Activated T-helper 1 cell treated with anti-CD3 and anti-CD28 coated beads, Interleukin-2, amount 50 U/mL, for 16 hours (primary cell): Measurements from ENCODE around the gene ELL.
A peak's percentile ranks its signal among the peaks of the same experiment; 100 is the strongest.

Experiments
- DNase-seq, 2 donors: peaks; one replicate each; pipeline ENCODE4 v3.0.0-alpha.2; 2020; ENCODE audit warnings: low read depth in 1 of 2, low spot score in 1 of 2

ELL gene

GRCh38 chr19:18506101-18506930 is 15.6 kb downstream of the ELL start:
- DNase-seq = no peak

GRCh38 chr19:18504886-18505610 is 16.8 kb downstream of the ELL start:
- DNase-seq = no peak

GRCh38 chr19:18503971-18504885 is 17.6 kb downstream of the ELL start:
- no peak for DNase-seq

- DNase-seq = no peak
Observed at GRCh38 chr19:18503337-18503970, 18.4 kb downstream of the ELL start.

- DNase-seq = no peak
Observed at GRCh38 chr19:18502638-18503294, 19.1 kb downstream of the ELL start.

GRCh38 chr19:18502246-18502637 is 19.6 kb downstream of the ELL start:
- DNase-seq = no peak

GRCh38 chr19:18501832-18502231 is 20.0 kb downstream of the ELL start:
- no peak for DNase-seq

- no peak for DNase-seq
Observed at GRCh38 chr19:18501351-18501750, 20.5 kb downstream of the ELL start.

- no peak for DNase-seq
Observed at GRCh38 chr19:18500799-18501198, 21.1 kb downstream of the ELL start.

GRCh38 chr19:18500376-18500775 is 21.5 kb downstream of the ELL start:
- DNase-seq = no peak

- no peak for DNase-seq
Observed at GRCh38 chr19:18499055-18499775, 22.7 kb downstream of the ELL start.

GRCh38 chr19:18496980-18497256 is 25.0 kb downstream of the ELL start:
- no peak for DNase-seq

- peak; percentile 47 to 50 for DNase-seq
Observed at GRCh38 chr19:18496167-18496979, 25.5 kb downstream of the ELL start.

- DNase-seq = no peak
Observed at GRCh38 chr19:18495204-18495911, 26.5 kb downstream of the ELL start.

- no peak for DNase-seq
Observed at GRCh38 chr19:18494267-18494607, 27.6 kb downstream of the ELL start.

GRCh38 chr19:18493440-18494266 is 28.2 kb downstream of the ELL start:
- no peak for DNase-seq

GRCh38 chr19:18491995-18492953 is 29.6 kb downstream of the ELL start:
- no peak for DNase-seq
